GM21576 (cell line): ENCODE measurements around the gene CAMTA1.

Experiments used
- ATAC-seq: cut with Tn5 transposase; IDR thresholded peaks from one replicate; pipeline ENCODE4 v1.9.1; 2021; ENCODE audit warnings: mild to moderate bottlenecking, moderate library complexity; ENCODE audit not compliant: unreplicated experiment

Gene CAMTA1

DNA sequence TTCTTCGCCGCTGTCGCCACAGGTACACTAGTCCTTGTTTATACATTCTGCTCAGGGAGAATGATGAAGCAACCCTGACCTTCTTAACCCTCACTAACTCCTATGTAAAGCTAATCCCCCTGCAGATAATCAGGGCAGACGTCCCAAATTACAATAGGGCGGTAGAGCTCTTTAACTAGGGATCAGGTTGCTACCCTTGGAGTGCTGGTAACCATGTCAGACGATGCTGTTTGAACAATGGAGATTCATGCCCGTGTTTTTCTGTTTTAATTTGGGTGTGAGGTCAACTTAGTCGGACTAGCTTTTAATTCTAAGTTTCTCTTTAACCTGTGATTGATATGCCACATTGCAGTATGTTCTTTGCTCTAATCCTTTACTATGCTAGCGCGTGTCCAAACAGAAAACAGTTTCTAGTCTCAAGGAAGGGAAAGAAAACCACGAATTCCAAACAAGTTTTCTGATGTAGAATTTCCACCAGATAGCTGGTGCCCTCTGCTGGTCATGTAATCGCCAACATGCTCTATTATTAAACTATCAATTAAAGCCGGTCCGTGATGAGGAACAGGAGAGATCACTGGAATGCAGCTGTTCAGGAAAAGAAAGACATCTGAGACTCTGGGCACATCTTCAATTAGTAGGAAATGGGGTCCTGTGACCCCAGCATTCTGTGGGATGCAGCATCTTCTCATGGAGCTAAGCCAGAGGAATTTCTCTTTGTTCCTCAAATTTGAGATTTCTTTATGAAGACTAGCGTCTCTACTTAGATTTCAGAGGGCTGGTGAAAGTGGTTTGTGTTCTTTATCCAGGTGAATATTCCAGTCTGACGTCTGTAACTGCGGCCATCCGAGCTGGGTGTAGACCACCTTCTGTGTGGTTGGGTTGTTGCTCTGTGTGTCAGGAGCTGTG, 967.5 kb downstream of the CAMTA1 start:
- ATAC-seq, result no peak

DNA sequence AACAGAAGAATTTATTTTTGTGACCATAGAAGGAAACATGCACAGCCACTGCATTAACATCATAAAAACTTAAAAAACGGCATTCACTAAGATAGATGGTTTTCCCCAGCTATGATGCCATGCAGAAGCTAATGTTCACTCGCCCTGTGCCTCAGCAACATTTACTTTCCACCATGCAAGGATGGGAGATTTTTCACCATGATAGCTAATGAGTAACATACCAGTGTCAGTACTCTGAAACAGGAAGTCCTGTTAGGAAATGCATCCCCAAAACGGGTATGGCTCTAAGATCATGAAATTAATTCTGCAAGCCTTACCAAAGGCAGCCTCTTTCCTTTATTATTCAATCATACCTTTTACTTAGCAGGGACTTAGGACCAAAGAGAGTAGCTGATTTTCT, 968.4 kb downstream of the CAMTA1 start:
- ATAC-seq, result no peak

- no peak for ATAC-seq
Observed at GRCh38 chr1:7754234-7754633, 969.0 kb downstream of the CAMTA1 start.

DNA sequence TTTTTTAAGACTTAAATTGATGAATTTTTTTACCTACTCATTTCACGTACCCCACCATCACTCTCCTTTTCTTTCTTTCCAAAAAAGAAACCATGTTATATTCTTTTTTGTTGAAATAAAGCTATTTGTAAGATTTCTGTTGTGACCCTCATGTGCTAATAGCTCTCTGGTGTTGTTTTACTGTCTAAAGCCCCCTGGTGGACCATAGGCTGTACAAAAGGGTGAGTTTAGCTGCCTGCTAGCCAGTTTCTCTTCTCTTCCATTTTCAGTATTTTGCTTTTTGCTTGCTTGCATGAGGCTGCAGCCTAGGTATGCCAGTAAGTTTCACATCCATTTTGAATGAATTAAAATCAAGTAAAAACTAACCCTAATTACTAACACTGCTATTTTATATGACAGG, 970.2 kb downstream of the CAMTA1 start:
- no peak for ATAC-seq

- no peak for ATAC-seq
Observed at GRCh38 chr1:7760245-7760644, 975.0 kb downstream of the CAMTA1 start.

DNA sequence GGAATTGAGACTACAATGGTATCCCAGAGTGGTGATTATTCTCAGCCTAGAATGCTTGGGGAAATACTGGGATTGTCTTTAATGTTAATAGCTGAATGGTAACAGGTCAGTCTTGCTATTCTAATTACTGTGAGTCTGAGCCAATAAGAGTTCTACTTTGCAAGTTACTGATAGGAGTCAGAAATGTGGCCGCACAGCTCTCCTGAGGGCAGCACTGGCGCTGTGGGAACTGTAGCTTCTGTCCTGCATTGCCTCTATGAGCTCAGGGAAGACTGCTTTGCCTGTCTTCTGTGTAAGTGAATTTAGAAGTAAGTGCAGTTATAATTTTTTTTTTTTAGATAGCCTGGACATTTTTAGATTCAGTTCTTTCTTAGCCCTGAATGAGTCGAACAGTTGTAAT, 975.8 kb downstream of the CAMTA1 start:
- no peak for ATAC-seq

DNA sequence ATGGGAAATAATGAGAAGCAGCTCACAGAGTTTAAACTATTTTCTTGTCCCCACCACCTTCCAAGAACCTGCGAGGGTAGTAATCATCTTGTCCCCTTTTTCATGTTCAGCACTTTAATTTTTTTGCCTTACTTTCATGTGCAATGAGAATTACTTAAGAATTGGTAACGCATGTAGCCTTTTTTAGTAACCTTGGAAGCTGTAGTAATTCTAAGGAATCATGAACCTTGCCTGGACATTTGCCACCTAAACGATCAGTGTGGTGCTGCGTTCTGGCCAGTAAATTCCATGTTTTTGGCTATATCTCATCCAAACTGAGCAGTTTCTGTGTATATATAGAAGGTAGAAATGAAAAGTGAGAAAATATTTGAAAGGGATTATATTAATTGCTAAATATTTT, 981.9 kb downstream of the CAMTA1 start:
- no peak for ATAC-seq

GRCh38 chr1:7768583-7768982, 983.3 kb downstream of the CAMTA1 start:
- ATAC-seq, result no peak

DNA sequence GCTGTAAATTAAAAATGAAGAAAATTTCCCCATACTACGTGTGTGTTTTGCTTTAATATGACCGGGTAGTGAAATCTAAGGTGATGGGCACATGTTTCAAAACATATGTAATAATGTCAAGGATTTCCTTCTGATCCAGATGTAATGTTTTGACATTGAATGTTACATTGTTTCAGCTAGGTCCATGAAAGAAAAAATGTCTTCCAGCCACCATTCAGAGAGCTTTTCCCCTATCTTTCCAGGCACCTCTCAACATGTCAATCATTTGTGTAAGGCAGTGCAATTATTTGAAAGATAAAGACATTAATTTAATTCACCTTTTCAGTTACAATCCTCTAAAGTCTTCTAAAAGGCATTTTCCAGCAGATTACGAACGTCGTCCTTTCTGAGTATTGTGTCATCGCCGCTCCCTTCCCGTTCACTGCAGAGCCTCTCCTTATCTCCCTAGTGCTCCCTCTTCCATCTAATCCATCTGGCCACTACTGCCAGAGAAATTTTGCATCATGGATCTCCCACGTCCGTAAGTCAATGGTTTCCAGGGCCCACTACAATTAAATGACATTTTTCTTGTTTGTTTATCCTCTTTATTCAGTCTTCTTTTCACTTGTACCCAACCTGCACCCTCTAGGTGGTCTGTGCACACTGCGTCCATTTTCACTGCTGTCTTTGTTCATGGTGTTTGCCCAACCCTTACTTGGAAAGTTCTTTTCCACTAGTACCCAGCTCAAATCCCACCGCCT, 984.6 kb downstream of the CAMTA1 start:
- ATAC-seq, result no peak

GRCh38 chr1:7770669-7770996, 985.4 kb downstream of the CAMTA1 start:
- ATAC-seq, result no peak

GRCh38 chr1:7770997-7771822, 986.0 kb downstream of the CAMTA1 start, which contains the start of gene VAMP3:
Gene VAMP3 (plus strand): TSS chr1:7771296. CDS start chr1:7771384, 88 bp downstream.
- peak; percentile 74 for ATAC-seq

DNA sequence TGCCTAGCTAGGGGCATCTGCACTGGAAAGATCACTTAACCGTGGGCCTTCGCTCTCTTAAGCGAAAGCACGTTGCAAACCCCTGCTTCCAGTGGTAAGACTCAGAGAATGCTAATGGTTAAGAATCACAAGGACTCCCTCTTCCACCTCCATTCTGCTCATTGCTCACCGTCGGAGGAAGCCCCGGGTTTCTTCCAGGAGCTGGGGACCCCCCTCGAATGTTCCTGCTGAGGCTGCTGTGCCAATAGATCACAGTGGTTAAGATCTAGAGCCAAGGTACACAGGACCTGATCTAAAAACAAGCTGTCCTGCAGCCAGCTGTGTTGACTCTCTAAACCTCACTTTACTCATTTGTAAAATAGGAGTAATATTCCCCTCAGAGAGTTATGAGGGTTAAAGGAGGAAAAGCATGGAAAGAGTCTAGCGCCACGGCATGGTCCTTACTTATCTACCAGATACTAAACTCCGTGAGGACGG, 986.6 kb downstream of the CAMTA1 start:
- ATAC-seq, result no peak

DNA sequence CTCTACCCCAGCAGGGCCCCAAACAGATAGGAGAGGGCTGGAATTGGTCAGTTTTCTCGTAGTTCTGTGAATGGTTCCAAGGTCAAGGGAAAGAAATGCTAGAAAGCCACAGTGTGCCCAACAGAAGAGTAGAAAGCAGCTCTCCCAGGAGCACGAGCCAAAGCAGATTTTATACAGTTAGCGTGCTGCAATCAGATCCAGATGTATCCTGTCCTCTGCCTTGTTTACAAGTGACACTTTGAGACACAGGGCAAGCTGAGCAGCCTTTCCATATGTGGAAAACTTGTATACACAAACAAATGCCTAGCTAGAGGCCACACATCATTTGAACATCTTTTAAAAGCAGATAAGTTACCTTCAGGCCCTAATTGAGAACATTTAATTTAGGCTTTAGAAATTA, 992.3 kb downstream of the CAMTA1 start:
- no peak for ATAC-seq

GRCh38 chr1:7778133-7778628, 992.9 kb downstream of the CAMTA1 start:
- no peak for ATAC-seq

DNA sequence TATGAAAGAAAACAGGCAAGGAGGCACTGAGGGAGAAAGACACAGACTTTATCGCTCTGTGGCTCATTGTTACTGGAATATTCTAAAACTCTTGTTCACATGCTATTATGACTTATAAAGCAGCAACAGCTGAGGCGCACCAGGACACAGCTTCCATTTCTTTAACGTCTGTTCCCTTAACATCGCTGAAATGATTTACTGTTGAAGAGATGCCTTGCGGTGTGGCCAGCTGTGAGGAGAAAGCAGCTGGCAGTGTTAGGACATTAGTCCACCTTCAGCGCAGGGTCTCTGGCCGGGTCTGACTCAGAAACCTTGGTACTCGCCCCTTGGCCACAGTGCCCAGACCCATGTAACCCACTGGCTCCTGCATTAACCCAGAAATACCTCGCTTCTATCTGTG, 995.7 kb downstream of the CAMTA1 start:
- no peak for ATAC-seq

- ATAC-seq, result no peak
Observed at GRCh38 chr1:7781501-7781900, 996.2 kb downstream of the CAMTA1 start.

- ATAC-seq, result no peak
Observed at GRCh38 chr1:7781923-7782495, 996.8 kb downstream of the CAMTA1 start.

DNA sequence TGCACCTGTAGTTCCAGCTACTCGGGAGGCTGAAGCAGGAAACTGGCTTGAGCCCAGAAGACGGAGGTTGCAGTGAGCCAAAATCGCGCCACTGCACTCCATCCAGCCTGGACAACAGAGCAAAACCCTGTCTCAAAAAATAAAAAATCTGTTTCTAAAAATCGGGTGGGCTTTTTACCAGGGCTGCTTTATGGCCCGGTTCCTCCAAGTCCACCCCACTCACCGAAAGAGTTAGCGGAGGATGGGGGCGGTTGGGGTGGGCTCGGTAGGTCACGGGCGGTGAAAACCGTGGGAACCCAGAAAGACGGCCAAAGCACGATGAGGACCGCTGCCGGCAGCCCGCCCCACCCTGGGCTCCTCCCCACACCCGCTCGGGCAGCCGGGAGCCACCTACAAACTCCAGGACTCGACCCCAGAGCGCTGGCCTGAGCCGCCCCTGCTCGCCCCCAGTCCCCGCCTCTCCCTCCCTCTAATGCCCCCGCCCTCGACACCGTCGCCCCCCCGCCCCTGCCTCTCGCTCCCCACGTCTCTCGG, 998.0 kb downstream of the CAMTA1 start:
- no peak for ATAC-seq

GRCh38 chr1:7783826-7784491, 998.7 kb downstream of the CAMTA1 start, which contains the start of gene PER3:
Gene PER3 (plus strand): TSS chr1:7784291. CDS start chr1:7784878, 587 bp downstream.
- peak; percentile 81 for ATAC-seq
